DND-41 (cell line): ENCODE results near the gene ASPM.
A peak's percentile ranks its signal among the peaks of the same experiment; 100 is the strongest.

Experiments
- ATAC-seq: fragments of 200-7000 bp; cut with Tn5 transposase; 3 replicates; pipeline ENCODE4 v1.9.1; 2021; ENCODE audit warnings: low read depth; ENCODE audit not compliant: insufficient read depth
- DNase-seq: peaks from one replicate; pipeline ENCODE4 v3.0.0-alpha.2; 2020
- H2AFZ ChIP-seq: 2 replicates; pipeline ENCODE4 v1.6.0; 2012; ENCODE audit warnings: low read depth, low read length
- H3K27ac ChIP-seq: 2 replicates; pipeline ENCODE4 v1.5.1; 2012; ENCODE audit warnings: low read length, inconsistent platforms
- H3K27me3 ChIP-seq: fragments of 200-600 bp; sonication (generic); 2 replicates; pipeline ENCODE4 v1.6.0; 2012; ENCODE audit warnings: low read length, mild to moderate bottlenecking, inconsistent platforms; ENCODE audit not compliant: insufficient read depth, poor library complexity
- H3K36me3 ChIP-seq: 2 replicates; pipeline ENCODE4 v1.5.1; 2012; ENCODE audit warnings: low read length, inconsistent platforms; ENCODE audit not compliant: insufficient read depth
- H3K4me1 ChIP-seq: 2 replicates; pipeline ENCODE4 v1.5.1; 2012; ENCODE audit warnings: mild to moderate bottlenecking, low read length; ENCODE audit not compliant: insufficient read depth
- H3K4me2 ChIP-seq: 2 replicates; pipeline ENCODE4 v1.6.0; 2012; ENCODE audit warnings: mild to moderate bottlenecking, moderate library complexity, low read length, inconsistent platforms; ENCODE audit not compliant: insufficient read depth
- H3K4me3 ChIP-seq, 2 experiments: fragments of 200-600 bp in 1 of 2; shearing (Covaris generic) in 1 of 2; 2 replicates each; pipeline ENCODE4 v1.5.1; 2012 to 2016; ENCODE audit warnings: inconsistent platforms in 2 of 2, low read length in 2 of 2, mild to moderate bottlenecking in 2 of 2, low read depth in 1 of 2, moderate library complexity in 1 of 2
- H3K79me2 ChIP-seq: 2 replicates; pipeline ENCODE4 v1.6.0; 2012; ENCODE audit warnings: low read length, inconsistent platforms; ENCODE audit not compliant: insufficient read depth
- H3K9ac ChIP-seq: 2 replicates; pipeline ENCODE4 v1.6.0; 2012; ENCODE audit warnings: low read depth, mild to moderate bottlenecking, inconsistent platforms, low read length, moderate library complexity
- H3K9me3 ChIP-seq: 2 replicates; pipeline ENCODE4 v1.5.1; 2012; ENCODE audit warnings: low read length, moderate library complexity, mild to moderate bottlenecking, inconsistent platforms; ENCODE audit not compliant: insufficient read depth, severe bottlenecking
- H4K20me1 ChIP-seq: 2 replicates; pipeline ENCODE4 v1.6.0; 2012; ENCODE audit warnings: low read length; ENCODE audit not compliant: insufficient read depth
- CTCF ChIP-seq: IDR thresholded peaks from 2 replicates; pipeline ENCODE4 v1.5.1; 2012; ENCODE audit warnings: borderline replicate concordance, low read length, moderate library complexity, mild to moderate bottlenecking; ENCODE audit not compliant: poor library complexity, severe bottlenecking; ENCODE audit errors: extremely low read depth
- EZH2 ChIP-seq: IDR thresholded peaks from 3 replicates; pipeline ENCODE4 v1.6.1; 2012; ENCODE audit warnings: borderline replicate concordance, low read depth, mild to moderate bottlenecking, moderate library complexity, low read length, inconsistent platforms; ENCODE audit not compliant: severe bottlenecking

ASPM gene

GRCh38 chr1:197146101-197147095, at the start of gene ASPM:
Gene ASPM (minus strand): TSS chr1:197146669. CDS start chr1:197146437, 232 bp downstream.
- DNase-seq (peak; percentile 96), ATAC-seq (peak; percentile 94)
- H3K27ac ChIP-seq = peak within 1 kb of the TSS; percentile 92
- H2AFZ ChIP-seq = peak within 1 kb of the TSS; percentile 79
- H3K4me3 ChIP-seq = peak within 1 kb of the TSS; percentile 47 to 64
- peak within 1 kb of the TSS; percentile 88 for H3K4me2 ChIP-seq
- TF ChIP-seq EZH2 (no peak), CTCF (no peak)
- H3K79me2 ChIP-seq = peaks cover 51% of the 10 kb centered on the region
- H3K4me1 ChIP-seq = peaks cover 48% of the 10 kb centered on the region
- H3K9ac ChIP-seq = peak within 1 kb of the TSS; percentile 74
- peaks cover 6% of the 10 kb centered on the region; the same call in 1 of the 2 replicates for H4K20me1 ChIP-seq
- H3K9me3 ChIP-seq = no peaks in the 10 kb centered on the region
- H3K36me3 ChIP-seq = peaks cover 38% of the 10 kb centered on the region
- no peaks in the 10 kb centered on the region for H3K27me3 ChIP-seq

GRCh38 chr1:197195100-197195499, 48.6 kb upstream of the ASPM start:
- DNase-seq (no peak), ATAC-seq (no peak)
- Histone ChIP-seq H3K9ac (no peak overlapping the region), H3K27ac (no peak overlapping the region), H3K79me2 (peaks cover 75% of the 10 kb centered on the region), H3K4me3 (no peak overlapping the region), H2AFZ (no peak overlapping the region), H4K20me1 (no peaks in the 10 kb centered on the region), H3K9me3 (no peaks in the 10 kb centered on the region), H3K4me1 (peaks cover 48% of the 10 kb centered on the region), H3K36me3 (peaks cover 11% of the 10 kb centered on the region), H3K4me2 (peak overlapping the region; percentile 78), H3K27me3 (no peaks in the 10 kb centered on the region)
- TF ChIP-seq EZH2 (no peak), CTCF (no peak)

GRCh38 chr1:197184190-197184589, 37.7 kb upstream of the ASPM start:
- no peak for DNase-seq
- H3K27ac ChIP-seq = no peak overlapping the region
- H3K79me2 ChIP-seq = no peaks in the 10 kb centered on the region; the same call in none of the 2 replicates

More at GRCh38 chr1:197184190-197184589, 37.7 kb upstream of the ASPM start:
- Histone ChIP-seq H4K20me1 (no peaks in the 10 kb centered on the region), H3K4me1 (no peaks in the 10 kb centered on the region), H3K27me3 (no peaks in the 10 kb centered on the region), H3K36me3 (peaks cover 76% of the 10 kb centered on the region), H3K9ac (no peak overlapping the region), H3K4me2 (no peak overlapping the region), H2AFZ (no peak overlapping the region), H3K4me3 (no peak overlapping the region), H3K9me3 (no peaks in the 10 kb centered on the region)
- ATAC-seq = no peak
- TF ChIP-seq CTCF = no peak
- no peak for TF ChIP-seq EZH2
